Neural crest cell (in vitro differentiated cells): ENCODE results near the gene TMEM45A. TPM values are rescaled to one million over a fixed set of nuclear protein-coding genes. Genes with fewer than 3 reads are reported as not detected.

Experiments
- DNase-seq: peaks from one replicate; pipeline ENCODE4 v3.0.0; 2021; ENCODE audit warnings: low read depth, mixed read lengths, low spot score
- H3K27ac Mint-ChIP-seq: one replicate; pipeline ENCODE4 v1.8.0; 2021; ENCODE audit warnings: mild to moderate bottlenecking, mixed read lengths; ENCODE audit not compliant: unreplicated experiment
- H3K27me3 Mint-ChIP-seq: 2 replicates; pipeline ENCODE4 v1.8.0; 2021; ENCODE audit warnings: low read depth, mild to moderate bottlenecking, mixed read lengths
- H3K36me3 Mint-ChIP-seq: 2 replicates; pipeline ENCODE4 v1.8.0; 2021; ENCODE audit warnings: low read depth, mild to moderate bottlenecking, mixed read lengths
- H3K4me1 Mint-ChIP-seq: 2 replicates; pipeline ENCODE4 v1.8.0; 2021; ENCODE audit warnings: mixed read lengths
- H3K4me3 Mint-ChIP-seq: one replicate; pipeline ENCODE4 v1.8.0; 2021; ENCODE audit warnings: mild to moderate bottlenecking, mixed read lengths
- H3K9me3 Mint-ChIP-seq: 2 replicates; pipeline ENCODE4 v1.8.0; 2021; ENCODE audit warnings: mixed read lengths
- total RNA-seq: library from RNA; stranded (reverse); gene quantifications from 2 replicates; pipeline ENCODE4 v1.2.1, GENCODE V29; 2021
- TF ChIP-seq, protein P1 (sequence below): fragments of 200-600 bp; sonication (generic); conservative IDR thresholded peaks from 2 replicates; pipeline ENCODE4 v1.5.0; 2021; ENCODE audit warnings: antibody characterized with exemption, mild to moderate bottlenecking

Gene TMEM45A
- total RNA-seq, 1 donor from 2014 or later = 18.7 TPM

DNA sequence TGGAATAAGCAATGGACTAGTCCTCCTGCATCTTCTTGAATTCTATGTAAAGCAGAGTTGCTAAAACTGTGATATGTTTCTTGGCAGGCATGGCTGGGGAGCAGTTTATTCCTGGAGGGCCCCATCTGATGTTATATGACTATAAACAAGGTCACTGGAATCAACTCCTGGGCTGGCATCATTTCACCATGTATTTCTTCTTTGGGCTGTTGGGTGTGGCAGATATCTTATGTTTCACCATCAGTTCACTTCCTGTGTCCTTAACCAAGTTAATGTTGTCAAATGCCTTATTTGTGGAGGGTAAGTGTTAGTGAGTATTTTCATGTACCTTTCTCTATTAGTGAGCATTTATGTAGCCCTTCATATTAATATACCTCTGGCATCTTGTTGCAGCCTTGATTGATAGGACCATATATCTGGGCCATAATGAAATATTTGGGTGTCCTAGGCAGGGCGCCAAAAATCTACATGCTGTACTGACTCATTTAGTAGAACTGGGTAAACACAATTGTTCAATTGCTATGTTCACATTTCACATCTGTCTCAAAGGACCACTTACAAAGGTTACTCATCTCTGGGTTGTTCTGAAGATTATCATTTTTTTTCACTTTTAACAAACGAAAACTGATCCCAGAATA is 64.4 kb downstream of the TMEM45A start:
- Mint-ChIP-seq H3K27ac (no peak overlapping the region), H3K4me3 (no peak overlapping the region), H3K36me3 (no peaks in the 10 kb centered on the region), H3K27me3 (no peaks in the 10 kb centered on the region), H3K9me3 (no peaks in the 10 kb centered on the region), H3K4me1 (no peaks in the 10 kb centered on the region)
- TF ChIP-seq, protein P1, sequence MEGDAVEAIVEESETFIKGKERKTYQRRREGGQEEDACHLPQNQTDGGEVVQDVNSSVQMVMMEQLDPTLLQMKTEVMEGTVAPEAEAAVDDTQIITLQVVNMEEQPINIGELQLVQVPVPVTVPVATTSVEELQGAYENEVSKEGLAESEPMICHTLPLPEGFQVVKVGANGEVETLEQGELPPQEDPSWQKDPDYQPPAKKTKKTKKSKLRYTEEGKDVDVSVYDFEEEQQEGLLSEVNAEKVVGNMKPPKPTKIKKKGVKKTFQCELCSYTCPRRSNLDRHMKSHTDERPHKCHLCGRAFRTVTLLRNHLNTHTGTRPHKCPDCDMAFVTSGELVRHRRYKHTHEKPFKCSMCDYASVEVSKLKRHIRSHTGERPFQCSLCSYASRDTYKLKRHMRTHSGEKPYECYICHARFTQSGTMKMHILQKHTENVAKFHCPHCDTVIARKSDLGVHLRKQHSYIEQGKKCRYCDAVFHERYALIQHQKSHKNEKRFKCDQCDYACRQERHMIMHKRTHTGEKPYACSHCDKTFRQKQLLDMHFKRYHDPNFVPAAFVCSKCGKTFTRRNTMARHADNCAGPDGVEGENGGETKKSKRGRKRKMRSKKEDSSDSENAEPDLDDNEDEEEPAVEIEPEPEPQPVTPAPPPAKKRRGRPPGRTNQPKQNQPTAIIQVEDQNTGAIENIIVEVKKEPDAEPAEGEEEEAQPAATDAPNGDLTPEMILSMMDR = no peak
- DNase-seq = no peak

DNA sequence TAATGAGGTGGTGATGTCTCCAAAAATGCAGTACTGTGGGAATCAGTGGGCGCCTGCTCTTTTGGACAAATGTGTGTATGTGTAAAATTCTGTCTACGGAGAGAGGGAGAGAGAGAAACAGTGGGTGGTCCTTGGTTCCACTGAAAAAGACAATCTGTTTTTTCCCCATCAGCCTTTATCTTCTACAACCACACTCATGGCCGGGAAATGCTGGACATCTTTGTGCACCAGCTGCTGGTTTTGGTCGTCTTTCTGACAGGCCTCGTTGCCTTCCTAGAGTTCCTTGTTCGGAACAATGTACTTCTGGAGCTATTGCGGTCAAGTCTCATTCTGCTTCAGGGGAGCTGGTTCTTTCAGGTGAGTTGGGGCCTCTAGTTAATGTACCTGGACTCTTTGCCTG is 65.8 kb downstream of the TMEM45A start:
- TF ChIP-seq, protein P1 = no peak
- Mint-ChIP-seq H3K9me3 (no peaks in the 10 kb centered on the region), H3K27me3 (no peaks in the 10 kb centered on the region), H3K27ac (no peak overlapping the region), H3K4me1 (no peaks in the 10 kb centered on the region), H3K4me3 (no peak overlapping the region), H3K36me3 (no peaks in the 10 kb centered on the region)
- no peak for DNase-seq

DNA sequence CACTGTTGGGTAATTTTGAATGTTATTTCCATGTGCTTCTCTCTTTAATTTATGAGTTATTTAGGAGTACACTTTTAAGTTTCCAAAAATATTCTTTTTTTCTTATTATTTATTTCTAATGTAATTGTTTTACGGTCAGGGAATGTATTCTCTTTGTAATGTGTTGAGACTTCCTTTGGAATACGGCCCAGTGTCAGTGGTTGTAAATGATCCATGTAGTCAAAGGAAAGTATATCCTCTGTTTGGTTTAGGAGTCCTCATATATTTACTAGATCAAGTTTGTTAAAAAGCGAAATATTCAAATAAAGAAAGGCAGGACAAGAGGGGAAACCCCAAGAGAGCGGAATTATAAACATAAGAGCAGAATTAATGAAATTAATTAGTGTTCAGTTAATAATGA is 68.0 kb downstream of the TMEM45A start:
- Mint-ChIP-seq H3K4me3 (no peak overlapping the region), H3K27me3 (no peaks in the 10 kb centered on the region), H3K27ac (no peak overlapping the region), H3K36me3 (no peaks in the 10 kb centered on the region), H3K9me3 (no peaks in the 10 kb centered on the region), H3K4me1 (no peaks in the 10 kb centered on the region)
- TF ChIP-seq, protein P1 = no peak
- no peak for DNase-seq

DNA sequence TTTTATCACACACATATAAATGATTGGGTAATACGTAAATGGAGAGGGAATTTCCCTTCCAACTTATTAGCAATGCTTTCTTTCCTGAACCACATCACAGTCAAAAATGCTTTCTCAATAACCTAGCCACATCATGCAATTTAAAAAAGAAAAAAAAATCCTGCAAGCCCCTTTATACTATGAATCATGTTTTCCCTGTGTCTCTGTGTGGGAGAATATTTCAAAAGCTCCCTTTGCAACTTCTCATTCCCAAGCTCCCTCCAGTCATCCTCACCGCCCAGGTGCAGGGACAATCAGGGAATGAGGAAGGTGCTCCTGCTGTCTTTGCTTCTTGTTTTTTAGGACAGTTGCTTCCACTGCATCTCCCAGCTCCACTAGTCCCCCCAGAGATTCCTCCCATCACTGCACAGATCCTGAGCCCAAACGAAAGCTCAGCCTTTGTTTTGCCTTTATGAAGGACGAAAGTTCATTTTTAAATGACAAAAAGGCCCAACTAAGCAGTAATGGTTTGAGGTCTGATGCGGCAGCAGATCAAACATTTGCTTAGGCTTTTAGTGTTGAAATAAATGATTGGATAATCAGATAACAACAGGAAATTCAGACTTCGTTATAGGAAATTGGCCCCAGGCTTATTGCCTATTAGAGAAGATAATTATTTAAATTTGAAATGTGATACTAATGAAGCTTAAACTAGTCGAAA is 69.2 kb downstream of the TMEM45A start:
- H3K27ac Mint-ChIP-seq = peak overlapping the region; percentile 5

DNA sequence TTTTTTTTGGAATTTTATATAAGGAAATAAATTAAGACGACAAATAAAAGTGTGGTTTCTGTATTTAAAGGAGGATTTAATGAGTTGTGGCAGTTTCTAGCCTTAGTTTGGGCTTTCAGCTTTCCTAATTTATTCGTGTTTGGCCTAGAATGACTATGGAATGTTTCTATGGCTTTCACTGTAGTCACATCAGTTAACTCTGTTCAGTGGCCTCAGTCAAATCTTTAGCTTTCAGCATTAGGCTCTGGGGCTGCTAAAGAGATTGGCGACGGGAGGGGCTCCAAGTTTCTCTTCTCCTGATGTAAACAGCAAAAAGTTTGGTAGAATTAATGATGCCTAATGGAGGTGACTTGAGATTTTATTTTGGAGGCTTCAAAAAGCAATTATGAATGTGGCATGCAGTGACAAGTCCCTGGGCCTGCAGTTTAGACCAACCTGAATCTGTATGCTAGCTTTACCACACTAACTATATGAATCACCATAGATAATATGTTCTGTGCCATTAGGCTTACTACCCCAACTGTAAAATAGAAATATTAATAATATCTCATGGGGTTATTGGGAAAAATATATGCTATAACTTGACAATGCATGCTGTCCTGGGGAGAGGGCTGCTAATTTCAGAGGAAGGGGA is 69.9 kb downstream of the TMEM45A start:
- Mint-ChIP-seq H3K27me3 (no peaks in the 10 kb centered on the region), H3K4me1 (no peaks in the 10 kb centered on the region), H3K4me3 (no peak overlapping the region), H3K27ac (no peak overlapping the region), H3K36me3 (no peaks in the 10 kb centered on the region), H3K9me3 (no peaks in the 10 kb centered on the region)
- DNase-seq = no peak
- TF ChIP-seq, protein P1 = no peak

More for the DNA sequence above, 69.2 kb downstream of the TMEM45A start:
- H3K9me3 Mint-ChIP-seq = no peaks in the 10 kb centered on the region
- no peaks in the 10 kb centered on the region for H3K4me1 Mint-ChIP-seq
- no peak for DNase-seq
- TF ChIP-seq, protein P1 = no peak
- no peak overlapping the region for H3K4me3 Mint-ChIP-seq
- H3K27me3 Mint-ChIP-seq = no peaks in the 10 kb centered on the region
- no peaks in the 10 kb centered on the region for H3K36me3 Mint-ChIP-seq
